Breast epithelium (tissue), 4 donors: ENCODE measurements around the gene KRT86. TPM values are rescaled to one million over a fixed set of nuclear protein-coding genes. Genes with fewer than 3 reads are reported as not detected.

ENCODE experiments used
- DNase-seq, 2 donors: peaks; one replicate each; pipeline ENCODE4 v3.0.0-alpha.2; 2019; ENCODE audit warnings: low spot score in 2 of 2
- H3K27ac ChIP-seq, 2 donors: fragments of 200-600 bp; sonication (generic) in 1 of 2; one replicate each; pipeline ENCODE4 v1.5.1; 2016 to 2019; ENCODE audit warnings: mild to moderate bottlenecking in 1 of 2
- H3K27me3 ChIP-seq, 2 donors: fragments of 200-600 bp; sonication (generic) in 1 of 2; one replicate each; pipeline versions ENCODE4 v1.5.1 to v1.6.0; 2017 to 2019; ENCODE audit warnings: control low read depth in 1 of 2, mild to moderate bottlenecking in 1 of 2
- H3K36me3 ChIP-seq: fragments of 200-600 bp; one replicate; pipeline ENCODE4 v1.5.1; 2019
- H3K4me1 ChIP-seq, 2 donors: fragments of 200-600 bp; sonication (generic); one replicate each; pipeline ENCODE4 v1.5.1; 2016 to 2019; ENCODE audit warnings: control low read depth in 1 of 2
- H3K4me3 ChIP-seq, 3 donors: fragments of 200-600 bp; sonication (generic); 1 replicate in 2 of 3; 2 replicates in 1 of 3; pipeline ENCODE4 v1.5.1; 2016 to 2019; ENCODE audit warnings: mild to moderate bottlenecking in 3 of 3, moderate library complexity in 2 of 3
- H3K9me3 ChIP-seq, 2 donors: fragments of 200-600 bp; sonication (generic) in 1 of 2; one replicate each; pipeline ENCODE4 v1.5.1; 2016 to 2019; ENCODE audit warnings: control low read depth in 1 of 2
- POLR2A ChIP-seq: fragments of 450-650 bp; IDR thresholded peaks from one replicate; pipeline ENCODE4 v1.6.1; 2016; ENCODE audit warnings: antibody characterized with exemption, mild to moderate bottlenecking, moderate library complexity
- POLR2AphosphoS5 ChIP-seq, 3 donors: sonication (generic); formaldehyde crosslinking; IDR thresholded peaks; one replicate each; pipeline ENCODE4 v1.6.1; 2017; ENCODE audit warnings: antibody characterized with exemption in 3 of 3
- intact Hi-C: fragments of 100-400 bp; cut with DNase I; formaldehyde crosslinking; loops from one replicate; pipeline ENCODE4 v1.15.1; 2023; ENCODE audit warnings: low total_unique reads
- total RNA-seq, 3 donors: library from RNA; depleted of rRNA; stranded (reverse); fragments of >200 nt; gene quantifications; one replicate each; pipeline ENCODE4 v1.1.0, GENCODE V29; 2016
- TF ChIP-seq, protein P1 (sequence below), 3 donors: fragments of 450-650 bp; IDR thresholded peaks; one replicate each; pipeline ENCODE4 v1.5.1; 2016 to 2017; ENCODE audit warnings: antibody characterized with exemption in 3 of 3, mild to moderate bottlenecking in 3 of 3, moderate library complexity in 3 of 3

Gene KRT86
- total RNA-seq, 3 donors from 2014 or later = 0.66 to 2.2 TPM; not detected in 1

DNA sequence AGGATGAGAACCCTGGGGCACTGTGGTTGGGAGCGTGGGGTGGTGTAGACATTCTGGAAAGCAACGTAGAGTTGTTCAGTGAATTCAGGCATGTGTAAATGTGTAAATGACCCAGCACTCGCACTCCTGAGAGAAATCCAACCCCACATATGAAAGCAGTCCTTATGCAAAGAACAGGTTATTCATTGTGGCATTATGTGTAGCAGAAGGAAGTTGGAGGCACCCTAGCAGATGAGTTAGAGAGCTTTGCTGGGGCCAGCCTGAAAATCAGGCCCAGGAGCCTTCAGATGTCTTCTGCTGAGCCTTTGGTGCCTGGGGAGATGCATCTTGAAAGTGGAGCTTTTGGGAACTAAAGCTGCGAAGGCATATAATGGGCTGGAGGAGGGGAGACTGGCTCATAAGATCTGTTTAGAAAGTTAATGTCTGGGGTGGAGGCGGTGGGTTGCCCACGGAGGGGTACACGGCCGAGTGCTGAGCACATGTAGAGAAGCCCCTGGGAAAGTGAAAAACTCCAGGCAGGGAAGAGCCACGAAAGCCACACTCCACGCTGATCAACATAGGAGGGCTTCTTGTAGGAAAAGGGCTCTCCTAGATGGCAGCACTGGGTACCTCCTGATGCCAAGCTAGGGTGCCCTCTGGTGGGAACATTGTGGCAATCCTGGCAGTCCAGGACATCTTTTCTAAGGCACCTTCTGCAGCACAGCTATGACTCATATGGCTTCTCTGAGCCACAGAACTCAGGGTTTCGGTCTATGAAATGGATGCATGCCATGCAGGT, 52.8 kb downstream of the KRT86 start:
- H3K36me3 ChIP-seq = no peaks in the 10 kb centered on the region
- H3K9me3 ChIP-seq = no peaks in the 10 kb centered on the region
- H3K4me3 ChIP-seq = no peak overlapping the region
- no peaks in the 10 kb centered on the region for H3K27me3 ChIP-seq
- peak in 2 of 3 donors; percentile 24 to 76 for TF ChIP-seq POLR2AphosphoS5 (IDR thresholded peaks at IDR 0.05)
- TF ChIP-seq, protein P1, sequence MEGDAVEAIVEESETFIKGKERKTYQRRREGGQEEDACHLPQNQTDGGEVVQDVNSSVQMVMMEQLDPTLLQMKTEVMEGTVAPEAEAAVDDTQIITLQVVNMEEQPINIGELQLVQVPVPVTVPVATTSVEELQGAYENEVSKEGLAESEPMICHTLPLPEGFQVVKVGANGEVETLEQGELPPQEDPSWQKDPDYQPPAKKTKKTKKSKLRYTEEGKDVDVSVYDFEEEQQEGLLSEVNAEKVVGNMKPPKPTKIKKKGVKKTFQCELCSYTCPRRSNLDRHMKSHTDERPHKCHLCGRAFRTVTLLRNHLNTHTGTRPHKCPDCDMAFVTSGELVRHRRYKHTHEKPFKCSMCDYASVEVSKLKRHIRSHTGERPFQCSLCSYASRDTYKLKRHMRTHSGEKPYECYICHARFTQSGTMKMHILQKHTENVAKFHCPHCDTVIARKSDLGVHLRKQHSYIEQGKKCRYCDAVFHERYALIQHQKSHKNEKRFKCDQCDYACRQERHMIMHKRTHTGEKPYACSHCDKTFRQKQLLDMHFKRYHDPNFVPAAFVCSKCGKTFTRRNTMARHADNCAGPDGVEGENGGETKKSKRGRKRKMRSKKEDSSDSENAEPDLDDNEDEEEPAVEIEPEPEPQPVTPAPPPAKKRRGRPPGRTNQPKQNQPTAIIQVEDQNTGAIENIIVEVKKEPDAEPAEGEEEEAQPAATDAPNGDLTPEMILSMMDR (IDR thresholded peaks at IDR 0.05) = peak in 2 of 3 donors; percentile 77 to 88
- no peak for TF ChIP-seq POLR2A
- H3K27ac ChIP-seq = peak overlapping the region; percentile 1 to 75
- no peaks in the 10 kb centered on the region for H3K4me1 ChIP-seq
- intact Hi-C loops = loop anchor here (5.0 kb wide), 1 partner anchor 170 kb away; no protein-coding TSS in a partner anchor
- peak; percentile 85 to 89 for DNase-seq

DNA sequence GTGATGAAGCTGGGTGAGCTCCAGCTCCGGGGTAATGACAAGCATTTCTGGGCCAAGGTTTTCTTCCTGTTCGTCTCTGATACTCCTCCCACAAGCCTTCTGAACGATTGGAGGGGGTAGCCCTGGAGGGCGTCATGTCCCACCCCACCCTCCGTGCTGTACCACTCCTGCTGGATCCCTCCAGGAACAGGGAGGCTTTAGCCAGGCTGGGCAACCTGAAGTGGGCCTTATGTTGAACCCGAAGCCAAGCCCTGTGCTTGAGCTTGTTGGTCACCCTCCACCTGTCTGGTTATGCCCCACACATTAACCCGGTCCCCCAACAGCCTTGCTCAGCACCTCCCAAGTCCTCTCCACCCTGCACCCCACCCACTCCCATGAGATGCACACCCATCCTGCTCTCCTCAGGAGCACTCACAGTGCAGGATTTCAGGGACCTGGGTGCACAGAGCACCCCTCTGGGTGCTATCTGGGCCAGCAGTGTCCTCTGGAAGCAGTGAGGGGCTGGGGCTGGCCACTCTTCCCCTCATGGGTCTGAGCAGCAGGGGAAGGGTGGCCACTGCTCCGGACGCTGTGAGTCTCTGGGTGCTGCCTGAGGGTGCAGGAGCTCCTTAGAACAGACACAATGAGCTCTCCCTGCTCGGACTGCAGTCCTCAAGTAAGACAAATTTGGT, 53.5 kb downstream of the KRT86 start:
- Histone ChIP-seq H3K36me3 (no peaks in the 10 kb centered on the region), H3K27me3 (no peaks in the 10 kb centered on the region), H3K27ac (peak overlapping the region; percentile 1 to 75), H3K4me3 (no peak overlapping the region), H3K9me3 (no peaks in the 10 kb centered on the region), H3K4me1 (no peaks in the 10 kb centered on the region)
- TF ChIP-seq, protein P1 (IDR thresholded peaks at IDR 0.05) = no peak
- TF ChIP-seq POLR2AphosphoS5 (IDR thresholded peaks at IDR 0.05) (no peak), POLR2A (no peak)
- intact Hi-C loops = loop anchor here (5.0 kb wide), 1 partner anchor 171 kb away; no protein-coding TSS in a partner anchor
- DNase-seq = no peak

DNA sequence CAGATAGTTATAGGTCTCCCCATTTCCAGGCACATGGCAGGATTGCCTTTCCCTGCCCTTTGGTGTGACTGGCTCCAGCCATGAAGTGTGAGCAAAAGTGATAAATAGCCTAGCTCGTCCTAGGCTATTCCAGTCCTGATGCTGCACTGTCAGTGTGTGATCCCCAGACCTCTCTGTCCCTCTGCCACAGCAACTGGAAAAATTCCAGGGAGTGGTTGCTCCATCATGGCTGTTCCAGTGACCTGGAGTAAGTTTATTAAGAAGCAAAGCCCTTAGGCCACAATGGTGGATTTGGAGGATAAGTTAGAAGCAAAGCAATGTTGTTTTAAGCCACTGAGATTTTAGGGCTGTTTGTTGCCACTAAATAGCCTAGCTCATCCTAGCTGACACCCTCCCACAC, 56.6 kb downstream of the KRT86 start:
- intact Hi-C loops = no loop called here
- no peaks in the 10 kb centered on the region for H3K36me3 ChIP-seq
- no peak overlapping the region for H3K4me3 ChIP-seq
- H3K9me3 ChIP-seq = peaks cover 10 to 11% of the 10 kb centered on the region in 2 donors
- H3K4me1 ChIP-seq = no peaks in the 10 kb centered on the region
- H3K27me3 ChIP-seq = no peaks in the 10 kb centered on the region
- H3K27ac ChIP-seq = peak overlapping the region in 1 of 2 donors; percentile 8
- TF ChIP-seq, protein P1 (IDR thresholded peaks at IDR 0.05) = no peak
- TF ChIP-seq POLR2A = no peak
- no peak for TF ChIP-seq POLR2AphosphoS5 (IDR thresholded peaks at IDR 0.05)
- DNase-seq = no peak

DNA sequence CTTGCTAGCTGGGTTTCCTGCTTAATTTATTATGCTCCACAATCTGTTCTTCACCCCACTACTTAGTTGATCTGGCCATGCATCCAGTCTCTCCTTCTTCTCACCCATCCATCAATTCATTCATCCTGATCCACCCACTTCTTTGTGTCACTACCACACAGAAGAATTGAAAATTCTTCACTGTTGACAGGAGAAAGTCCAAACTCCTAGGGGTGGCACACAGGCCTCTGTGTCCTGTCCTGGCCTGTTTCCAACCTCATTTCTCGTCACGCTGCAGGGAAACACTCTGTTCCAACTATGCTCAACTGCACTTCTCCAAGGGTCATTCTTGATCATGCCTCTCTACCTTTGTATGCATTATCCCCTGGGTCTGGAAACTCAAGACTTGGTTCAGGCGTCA, 57.4 kb downstream of the KRT86 start:
- Histone ChIP-seq H3K27me3 (no peaks in the 10 kb centered on the region), H3K27ac (no peak overlapping the region), H3K4me3 (no peak overlapping the region), H3K9me3 (peaks cover 10 to 15% of the 10 kb centered on the region in 2 donors), H3K4me1 (no peaks in the 10 kb centered on the region), H3K36me3 (no peaks in the 10 kb centered on the region)
- TF ChIP-seq POLR2AphosphoS5 (IDR thresholded peaks at IDR 0.05) (no peak), POLR2A (no peak)
- TF ChIP-seq, protein P1 (IDR thresholded peaks at IDR 0.05) = no peak
- intact Hi-C loops = no loop called here
- no peak for DNase-seq

DNA sequence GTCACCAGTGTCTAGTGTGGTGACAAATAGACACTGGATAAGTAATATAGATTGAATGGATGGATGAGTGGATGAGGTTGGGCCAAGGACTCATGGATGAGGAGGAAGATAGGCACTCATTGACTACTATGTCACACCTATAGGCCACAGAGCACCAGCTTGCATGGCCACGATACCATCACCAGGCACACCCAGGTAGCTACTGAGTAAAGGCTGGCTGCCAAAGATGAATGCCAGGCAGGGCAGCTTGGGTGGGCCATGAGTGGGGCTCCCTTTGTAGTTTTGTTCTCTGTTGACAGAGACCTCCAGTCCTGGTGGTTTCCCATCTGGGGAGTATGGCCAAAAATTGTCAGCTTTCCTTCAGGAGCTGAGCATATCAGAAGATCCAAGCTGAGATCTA, 57.9 kb downstream of the KRT86 start:
- H3K27me3 ChIP-seq = no peaks in the 10 kb centered on the region
- TF ChIP-seq, protein P1 (IDR thresholded peaks at IDR 0.05) = no peak
- TF ChIP-seq POLR2AphosphoS5 (IDR thresholded peaks at IDR 0.05) (no peak), POLR2A (no peak)
- H3K36me3 ChIP-seq = no peaks in the 10 kb centered on the region
- no peak overlapping the region for H3K4me3 ChIP-seq
- intact Hi-C loops = no loop called here
- H3K9me3 ChIP-seq = peaks cover 10 to 15% of the 10 kb centered on the region in 2 donors
- H3K27ac ChIP-seq = no peak overlapping the region
- H3K4me1 ChIP-seq = no peaks in the 10 kb centered on the region
- no peak for DNase-seq
